Astrocyte (in vitro differentiated cells and primary cell): ENCODE measurements around the gene CHAC1. TPM values are rescaled to one million over a fixed set of nuclear protein-coding genes. Genes with fewer than 3 reads are reported as not detected.

ENCODE experiments used
- DNase-seq: peaks from one replicate; pipeline ENCODE4 v3.0.0-alpha.2; 2010; ENCODE audit warnings: low read depth
- FAIRE-seq: peaks from 2 replicates; lab custom pipeline; 2011; peaks lifted over from hg19 to GRCh38; lab: Jason Lieb, UNC
- H2AFZ ChIP-seq: 2 replicates; pipeline ENCODE4 v1.6.0; 2012; ENCODE audit warnings: low read depth, low read length, inconsistent platforms
- H3K27ac ChIP-seq: 2 replicates; pipeline ENCODE4 v1.5.1; 2011; ENCODE audit warnings: low read depth, low read length, inconsistent platforms
- H3K27me3 ChIP-seq: 2 replicates; pipeline ENCODE4 v1.6.0; 2011; ENCODE audit warnings: low read length, inconsistent platforms; ENCODE audit not compliant: insufficient read depth
- H3K36me3 ChIP-seq: 2 replicates; pipeline ENCODE4 v1.5.1; 2011; ENCODE audit warnings: low read length, inconsistent platforms; ENCODE audit not compliant: insufficient read depth
- H3K4me1 ChIP-seq: 2 replicates; pipeline ENCODE4 v1.5.1; 2011; ENCODE audit warnings: low read length, inconsistent platforms; ENCODE audit not compliant: insufficient read depth
- H3K4me2 ChIP-seq: 2 replicates; pipeline ENCODE4 v1.6.0; 2012; ENCODE audit warnings: low read length, inconsistent platforms
- H3K4me3 ChIP-seq: 2 replicates; pipeline ENCODE4 v1.5.1; 2011; ENCODE audit warnings: low read depth, mild to moderate bottlenecking, low read length, inconsistent platforms; ENCODE audit not compliant: insufficient read depth
- H3K79me2 ChIP-seq: 2 replicates; pipeline ENCODE4 v1.6.0; 2012; ENCODE audit warnings: mild to moderate bottlenecking, low read length, inconsistent platforms; ENCODE audit not compliant: insufficient read depth
- H3K9ac ChIP-seq: 2 replicates; pipeline ENCODE4 v1.6.0; 2012; ENCODE audit warnings: mild to moderate bottlenecking, low read length, inconsistent platforms
- H3K9me3 ChIP-seq: 2 replicates; pipeline ENCODE4 v1.5.1; 2012; ENCODE audit warnings: low read depth, mild to moderate bottlenecking, low read length, inconsistent platforms; ENCODE audit not compliant: insufficient read depth
- H4K20me1 ChIP-seq: 2 replicates; pipeline ENCODE4 v1.6.0; 2012; ENCODE audit warnings: low read length, inconsistent platforms; ENCODE audit not compliant: insufficient read depth
- H3K27ac Mint-ChIP-seq: one replicate; pipeline ENCODE4 v1.8.0; 2021; ENCODE audit warnings: mild to moderate bottlenecking, mixed read lengths; ENCODE audit not compliant: unreplicated experiment
- H3K27me3 Mint-ChIP-seq: one replicate; pipeline ENCODE4 v1.8.0; 2021; ENCODE audit warnings: low read depth, mixed read lengths; ENCODE audit not compliant: unreplicated experiment
- H3K36me3 Mint-ChIP-seq: one replicate; pipeline ENCODE4 v1.8.0; 2021; ENCODE audit warnings: low read depth, mixed read lengths; ENCODE audit not compliant: unreplicated experiment
- H3K4me1 Mint-ChIP-seq: one replicate; pipeline ENCODE4 v1.8.0; 2021; ENCODE audit warnings: low read depth, mixed read lengths; ENCODE audit not compliant: unreplicated experiment
- H3K4me3 Mint-ChIP-seq: one replicate; pipeline ENCODE4 v1.8.0; 2021; ENCODE audit warnings: mild to moderate bottlenecking, moderate library complexity, mixed read lengths; ENCODE audit not compliant: unreplicated experiment
- H3K9me3 Mint-ChIP-seq: one replicate; pipeline ENCODE4 v1.8.0; 2021; ENCODE audit warnings: mild to moderate bottlenecking, mixed read lengths; ENCODE audit not compliant: unreplicated experiment
- CTCF ChIP-seq: IDR thresholded peaks from 2 replicates; pipeline ENCODE4 v1.5.1; 2011; ENCODE audit warnings: low read depth, mild to moderate bottlenecking, inconsistent platforms, low read length, moderate library complexity; ENCODE audit not compliant: insufficient read depth
- EZH2 ChIP-seq: IDR thresholded peaks from 2 replicates; pipeline ENCODE4 v1.6.1; 2012; ENCODE audit warnings: mild to moderate bottlenecking, low read length, inconsistent platforms; ENCODE audit not compliant: insufficient read depth
- total RNA-seq: library from RNA; stranded (reverse); gene quantifications from 2 replicates; pipeline ENCODE4 v1.2.1, GENCODE V29; 2021

Gene CHAC1
- total RNA-seq, 1 donor from 2014 or later: 55.9 TPM

GRCh38 chr15:40914486-40914885 lies 38.8 kb upstream of the CHAC1 start:
- peaks cover 32% of the 10 kb centered on the region for H3K27me3 Mint-ChIP-seq
- no peak for FAIRE-seq
- Histone ChIP-seq H4K20me1 (no peaks in the 10 kb centered on the region), H3K27ac (no peak overlapping the region), H3K27me3 (no peaks in the 10 kb centered on the region), H3K4me1 (peaks cover 12% of the 10 kb centered on the region), H3K9ac (no peak overlapping the region), H2AFZ (no peak overlapping the region), H3K36me3 (no peaks in the 10 kb centered on the region), H3K4me3 (no peak overlapping the region), H3K79me2 (no peaks in the 10 kb centered on the region), H3K4me2 (no peak overlapping the region), H3K9me3 (no peaks in the 10 kb centered on the region)
- H3K4me3 Mint-ChIP-seq: no peak overlapping the region
- H3K27ac Mint-ChIP-seq: no peak overlapping the region
- peaks cover 3% of the 10 kb centered on the region for H3K4me1 Mint-ChIP-seq
- no peaks in the 10 kb centered on the region for H3K9me3 Mint-ChIP-seq
- no peak for DNase-seq
- TF ChIP-seq CTCF (no peak), EZH2 (no peak)
- peaks cover 2% of the 10 kb centered on the region for H3K36me3 Mint-ChIP-seq

DNA sequence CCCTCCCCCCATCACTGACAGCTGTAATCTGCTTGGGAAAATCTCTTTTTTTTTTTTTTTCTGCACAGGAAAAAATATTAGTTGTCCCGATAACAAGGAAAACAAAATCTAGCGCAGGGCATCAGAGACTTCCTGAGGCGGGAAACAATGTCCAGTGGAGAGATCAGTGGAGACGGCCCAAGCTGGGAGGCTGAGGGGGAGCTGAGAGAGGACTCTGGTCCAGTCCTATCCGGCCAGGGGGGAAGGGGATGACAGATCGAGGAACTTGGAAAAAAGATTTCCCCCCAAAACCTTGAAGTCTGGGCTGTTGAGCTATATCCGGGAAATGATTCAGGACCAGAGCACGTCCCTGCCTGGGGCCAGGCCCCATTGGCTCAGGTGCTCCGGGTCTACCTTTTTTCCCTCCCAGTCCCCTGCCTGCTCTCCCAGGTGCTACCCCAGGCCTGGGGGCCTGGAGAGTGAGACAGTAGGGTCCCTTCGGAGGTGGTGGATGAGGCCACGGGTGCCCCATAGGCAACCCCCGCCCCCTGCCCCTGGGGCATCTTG lies 38.1 kb upstream of the CHAC1 start:
- Histone ChIP-seq H3K4me3 (no peak overlapping the region), H3K4me2 (no peak overlapping the region), H3K4me1 (peaks cover 12% of the 10 kb centered on the region), H4K20me1 (no peaks in the 10 kb centered on the region), H3K9me3 (no peaks in the 10 kb centered on the region), H3K36me3 (no peaks in the 10 kb centered on the region), H3K9ac (no peak overlapping the region), H3K79me2 (no peaks in the 10 kb centered on the region), H3K27me3 (no peaks in the 10 kb centered on the region), H2AFZ (no peak overlapping the region), H3K27ac (no peak overlapping the region)
- FAIRE-seq (no peak), DNase-seq (no peak)
- no peaks in the 10 kb centered on the region for H3K9me3 Mint-ChIP-seq
- H3K27ac Mint-ChIP-seq: peak overlapping the region; percentile 75
- peaks cover 3% of the 10 kb centered on the region for H3K4me1 Mint-ChIP-seq
- TF ChIP-seq CTCF (no peak), EZH2 (no peak)
- H3K27me3 Mint-ChIP-seq: peaks cover 30% of the 10 kb centered on the region
- peaks cover 2% of the 10 kb centered on the region for H3K36me3 Mint-ChIP-seq
- H3K4me3 Mint-ChIP-seq: no peak overlapping the region

- DNase-seq: no peak
- H4K20me1 ChIP-seq: no peaks in the 10 kb centered on the region
- peaks cover 34% of the 10 kb centered on the region for H3K27me3 Mint-ChIP-seq
- TF ChIP-seq CTCF (no peak), EZH2 (no peak)
- peaks cover 2% of the 10 kb centered on the region for H3K36me3 Mint-ChIP-seq
- H3K27me3 ChIP-seq: no peaks in the 10 kb centered on the region
- no peak overlapping the region for H3K4me3 Mint-ChIP-seq
- H3K4me1 ChIP-seq: peaks cover 12% of the 10 kb centered on the region
- H3K9me3 ChIP-seq: no peaks in the 10 kb centered on the region
- H3K36me3 ChIP-seq: no peaks in the 10 kb centered on the region
- no peak overlapping the region for H3K9ac ChIP-seq
- H2AFZ ChIP-seq: no peak overlapping the region
- H3K27ac ChIP-seq: no peak overlapping the region
- peaks cover 3% of the 10 kb centered on the region for H3K4me1 Mint-ChIP-seq
- H3K4me3 ChIP-seq: no peak overlapping the region
- FAIRE-seq: no peak
- no peaks in the 10 kb centered on the region for H3K79me2 ChIP-seq
- no peak overlapping the region for H3K4me2 ChIP-seq
- H3K27ac Mint-ChIP-seq: no peak overlapping the region
- no peaks in the 10 kb centered on the region for H3K9me3 Mint-ChIP-seq
These were observed 37.6 kb upstream of the CHAC1 start for GRCh38 chr15:40915679-40916078.
